Measurements from ENCODE around the gene RHCE.
"Not testable (repeated sequence)": the region's sequence is repeated elsewhere in the genome, so short reads cannot be mapped to it uniquely, and the experiment has no call there.

RHCE gene

DNA sequence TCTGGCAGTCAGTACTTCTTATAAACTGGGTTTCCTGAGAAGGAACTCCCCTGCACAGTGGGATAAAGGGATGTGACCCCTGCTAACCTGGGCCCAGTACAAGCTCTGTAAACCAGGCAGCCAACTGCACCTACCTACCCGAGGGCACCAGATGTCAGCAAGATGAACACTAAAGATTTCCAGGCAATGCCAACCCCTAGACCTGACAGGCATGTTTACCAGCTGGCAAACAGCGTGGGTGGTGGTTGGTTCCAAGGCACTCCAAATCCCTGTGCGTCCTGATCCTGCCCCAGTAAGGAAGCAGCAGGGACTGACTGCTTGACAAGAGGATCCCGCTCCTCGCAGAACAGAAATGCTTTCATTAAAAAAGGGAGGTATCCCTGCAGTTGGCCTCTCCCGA is 2.6 kb upstream of the RHCE start:
- not testable (repeated sequence) for H3K27me3 ChIP-seq (ENCODE audit: control insufficient read depth in 1 of 2, insufficient read depth in 2 of 2, low read length in 2 of 2); H3K9ac ChIP-seq (ENCODE audit: low read length in 2 of 2); H3K9me3 ChIP-seq (ENCODE audit: control insufficient read depth in 2 of 2, low read length in 2 of 2); H3K4me3 ChIP-seq (ENCODE audit: low read length in 2 of 2); H3K27ac ChIP-seq (ENCODE audit: low read length); H3K4me1 ChIP-seq (ENCODE audit: control insufficient read depth, insufficient read depth, low read length); H3K36me3 ChIP-seq (ENCODE audit: control insufficient read depth in 2 of 2, insufficient read depth in 2 of 2, low read length in 2 of 2)

DNA sequence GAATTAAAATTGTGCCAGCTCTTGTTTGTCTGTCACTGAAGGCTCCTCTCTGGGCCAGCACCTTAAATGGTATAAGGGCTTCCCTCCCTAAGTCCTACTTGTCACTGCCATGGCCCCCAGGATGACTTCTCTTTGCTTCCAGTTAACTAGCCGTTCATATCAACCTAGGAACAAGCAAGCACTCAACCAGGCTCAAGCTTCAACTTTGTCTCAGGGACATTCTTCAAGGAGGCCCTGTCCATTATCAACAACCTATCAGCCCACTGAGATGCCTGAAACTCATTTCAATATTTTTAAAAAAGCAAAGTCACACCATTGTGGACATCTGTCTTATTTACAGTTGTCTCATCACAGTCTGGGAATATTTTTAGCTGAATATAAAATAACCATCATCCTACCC is 1.3 kb downstream of the RHCE start:
- H3K9ac ChIP-seq (ENCODE audit: low read length in 2 of 2); H3K27me3 ChIP-seq (ENCODE audit: control insufficient read depth in 1 of 2, insufficient read depth in 2 of 2, low read length in 2 of 2); H3K36me3 ChIP-seq (ENCODE audit: control insufficient read depth in 2 of 2, insufficient read depth in 2 of 2, low read length in 2 of 2); H3K27ac ChIP-seq (ENCODE audit: low read length); H3K9me3 ChIP-seq (ENCODE audit: control insufficient read depth in 2 of 2, low read length in 2 of 2); H3K4me1 ChIP-seq (ENCODE audit: control insufficient read depth, insufficient read depth, low read length); H3K4me3 ChIP-seq (ENCODE audit: low read length in 2 of 2): not testable (repeated sequence)

DNA sequence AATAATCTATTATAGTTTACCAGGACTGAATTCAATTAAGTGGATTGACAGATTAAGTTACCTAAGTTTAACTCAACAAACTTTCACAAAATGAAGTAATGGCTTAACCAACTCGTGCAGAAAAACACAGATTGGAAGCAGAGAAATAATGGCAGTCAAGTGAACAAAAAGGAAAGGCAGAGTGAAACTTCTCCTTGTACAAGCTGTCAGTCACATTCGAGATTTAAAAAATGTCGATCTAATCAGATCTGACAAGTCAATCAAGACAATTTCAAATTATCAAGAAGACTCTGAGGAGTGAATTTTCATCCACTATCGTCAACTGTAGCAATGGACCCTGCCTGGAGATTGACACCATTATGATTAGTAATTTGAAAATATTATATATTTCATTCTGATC is 3.3 kb downstream of the RHCE start:
- not testable (repeated sequence) for H3K27me3 ChIP-seq (ENCODE audit: control insufficient read depth in 1 of 2, insufficient read depth in 2 of 2, low read length in 2 of 2); H3K27ac ChIP-seq (ENCODE audit: low read length); H3K4me3 ChIP-seq (ENCODE audit: low read length in 2 of 2); H3K9me3 ChIP-seq (ENCODE audit: control insufficient read depth in 2 of 2, low read length in 2 of 2); H3K36me3 ChIP-seq (ENCODE audit: control insufficient read depth in 2 of 2, insufficient read depth in 2 of 2, low read length in 2 of 2); H3K9ac ChIP-seq (ENCODE audit: low read length in 2 of 2); H3K4me1 ChIP-seq (ENCODE audit: control insufficient read depth, insufficient read depth, low read length)

DNA sequence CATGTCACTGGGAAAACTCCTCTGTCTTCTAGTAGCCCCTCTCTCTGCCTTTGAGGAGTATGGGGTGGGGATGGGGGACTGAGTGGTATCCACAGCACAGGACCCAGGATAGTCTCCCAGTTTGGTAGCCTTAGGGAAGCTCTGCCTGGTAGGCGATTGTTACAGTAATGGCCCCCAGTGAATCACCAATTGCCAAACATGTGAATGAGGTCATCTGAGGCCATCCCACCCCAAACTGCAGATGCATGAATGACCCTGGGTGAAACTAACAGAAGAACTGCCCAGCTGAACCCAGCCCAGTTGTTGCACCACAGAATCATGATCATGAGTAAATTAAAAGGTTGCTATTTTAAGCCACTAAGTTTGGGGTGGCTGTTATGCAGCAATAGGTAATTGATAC is 6.0 kb downstream of the RHCE start:
- not testable (repeated sequence) for H3K27me3 ChIP-seq (ENCODE audit: control insufficient read depth in 1 of 2, insufficient read depth in 2 of 2, low read length in 2 of 2); H3K4me3 ChIP-seq (ENCODE audit: low read length in 2 of 2); H3K27ac ChIP-seq (ENCODE audit: low read length); H3K9ac ChIP-seq (ENCODE audit: low read length in 2 of 2); H3K4me1 ChIP-seq (ENCODE audit: control insufficient read depth, insufficient read depth, low read length); H3K36me3 ChIP-seq (ENCODE audit: control insufficient read depth in 2 of 2, insufficient read depth in 2 of 2, low read length in 2 of 2); H3K9me3 ChIP-seq (ENCODE audit: control insufficient read depth in 2 of 2, low read length in 2 of 2)

DNA sequence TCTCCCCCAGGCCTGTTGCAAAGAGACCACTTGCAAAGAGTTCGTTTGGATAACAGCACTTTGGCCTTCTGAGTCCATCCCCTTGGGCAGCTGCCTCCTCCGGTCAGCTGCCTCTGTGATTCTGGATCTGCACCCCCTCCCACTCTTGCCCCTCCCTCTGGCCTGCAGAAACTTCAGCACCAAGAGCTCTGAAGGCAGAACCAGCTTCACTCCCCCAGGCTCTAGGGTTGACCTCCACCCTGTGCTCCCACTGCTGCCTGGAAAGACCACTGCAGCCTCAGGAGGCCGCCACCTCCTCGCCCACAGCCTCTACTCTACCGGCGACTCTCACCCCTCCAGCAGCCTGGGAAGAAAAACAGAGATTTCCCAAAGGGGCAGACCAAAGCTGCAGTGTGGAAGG is 6.5 kb downstream of the RHCE start:
- not testable (repeated sequence) for H3K9ac ChIP-seq (ENCODE audit: low read length in 2 of 2); H3K36me3 ChIP-seq (ENCODE audit: control insufficient read depth in 2 of 2, insufficient read depth in 2 of 2, low read length in 2 of 2); H3K27me3 ChIP-seq (ENCODE audit: control insufficient read depth in 1 of 2, insufficient read depth in 2 of 2, low read length in 2 of 2); H3K9me3 ChIP-seq (ENCODE audit: control insufficient read depth in 2 of 2, low read length in 2 of 2); H3K4me1 ChIP-seq (ENCODE audit: control insufficient read depth, insufficient read depth, low read length); H3K27ac ChIP-seq (ENCODE audit: low read length); H3K4me3 ChIP-seq (ENCODE audit: low read length in 2 of 2)

DNA sequence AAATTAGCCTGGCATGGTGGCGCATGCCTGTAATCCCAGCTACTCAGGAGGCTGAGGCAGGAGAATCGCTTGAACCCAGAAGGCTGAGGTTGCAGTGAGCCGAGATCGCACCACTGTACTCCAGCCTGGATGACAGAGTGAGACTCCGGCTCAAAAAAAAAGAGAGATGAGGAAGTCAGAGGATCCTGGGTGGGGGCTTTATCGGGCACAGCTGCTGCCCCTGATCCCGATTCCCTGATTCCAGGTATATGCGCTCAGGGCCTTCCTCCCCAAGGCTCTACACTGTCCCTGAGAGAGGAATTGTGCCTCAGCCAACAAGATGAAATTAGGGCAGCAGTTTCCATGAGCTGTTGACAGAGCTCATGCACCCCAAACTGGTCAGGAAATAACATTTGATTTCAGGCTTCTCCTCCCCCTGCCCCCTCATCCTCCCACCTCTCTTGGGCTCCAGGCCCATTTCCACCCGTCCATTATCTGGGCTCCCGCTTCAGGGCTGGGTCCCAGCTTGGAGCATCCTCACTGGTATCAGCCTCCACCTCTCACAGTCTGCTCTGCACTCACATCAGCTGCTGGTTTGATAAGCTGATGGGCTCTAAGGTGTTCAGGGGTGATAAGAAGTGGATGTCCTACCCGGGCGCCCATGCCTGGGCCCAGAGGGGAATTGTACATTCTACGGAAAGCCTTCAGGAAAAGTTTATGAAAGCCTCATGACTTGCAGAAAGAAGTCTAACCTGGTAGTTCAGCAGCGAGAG is 7.6 kb downstream of the RHCE start:
- not testable (repeated sequence) for H3K4me1 ChIP-seq (ENCODE audit: control insufficient read depth, insufficient read depth, low read length); H3K36me3 ChIP-seq (ENCODE audit: control insufficient read depth in 2 of 2, insufficient read depth in 2 of 2, low read length in 2 of 2); H3K4me3 ChIP-seq (ENCODE audit: low read length in 2 of 2); H3K27ac ChIP-seq (ENCODE audit: low read length); H3K27me3 ChIP-seq (ENCODE audit: control insufficient read depth in 1 of 2, insufficient read depth in 2 of 2, low read length in 2 of 2); H3K9me3 ChIP-seq (ENCODE audit: control insufficient read depth in 2 of 2, low read length in 2 of 2); H3K9ac ChIP-seq (ENCODE audit: low read length in 2 of 2)

DNA sequence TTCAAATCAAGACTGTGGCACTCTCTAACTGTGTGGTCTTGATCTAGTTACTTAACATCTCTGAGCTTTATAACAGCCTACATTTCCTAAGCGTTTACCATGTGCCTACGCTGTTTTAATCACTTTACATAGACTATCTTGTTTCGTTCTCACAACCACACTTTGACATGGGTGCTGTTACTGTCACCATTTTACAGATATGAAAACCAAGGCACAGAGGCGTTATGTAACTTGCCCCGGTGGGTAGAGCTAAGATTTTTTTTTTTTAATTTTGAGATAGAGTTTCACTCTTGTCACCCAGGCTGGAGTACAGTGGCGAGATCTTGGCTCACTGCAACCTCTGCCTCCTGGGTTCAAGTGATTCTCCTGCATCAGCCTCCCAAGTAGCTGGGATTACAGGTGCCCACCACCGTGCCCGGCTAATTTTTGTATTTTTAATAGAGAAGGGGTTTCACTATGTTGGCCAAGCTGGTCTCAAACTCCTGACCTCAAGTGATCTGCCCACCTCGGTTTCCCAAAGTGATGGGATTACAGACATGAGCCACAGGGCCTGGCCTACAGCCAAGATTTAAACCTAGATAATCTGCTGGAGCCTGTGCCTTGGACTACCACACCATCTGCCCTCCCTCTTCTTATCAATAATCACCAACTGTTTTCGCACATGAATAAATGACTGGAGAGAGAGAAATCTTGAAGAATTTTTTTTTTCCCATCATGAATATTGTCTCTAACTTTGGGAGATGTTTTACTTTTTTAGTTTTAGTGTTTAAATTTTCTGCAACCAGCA is 10.8 kb downstream of the RHCE start:
- H3K9ac ChIP-seq (ENCODE audit: low read length in 2 of 2); H3K4me1 ChIP-seq (ENCODE audit: control insufficient read depth, insufficient read depth, low read length); H3K27me3 ChIP-seq (ENCODE audit: control insufficient read depth in 1 of 2, insufficient read depth in 2 of 2, low read length in 2 of 2); H3K36me3 ChIP-seq (ENCODE audit: control insufficient read depth in 2 of 2, insufficient read depth in 2 of 2, low read length in 2 of 2); H3K4me3 ChIP-seq (ENCODE audit: low read length in 2 of 2); H3K27ac ChIP-seq (ENCODE audit: low read length); H3K9me3 ChIP-seq (ENCODE audit: control insufficient read depth in 2 of 2, low read length in 2 of 2): not testable (repeated sequence)

DNA sequence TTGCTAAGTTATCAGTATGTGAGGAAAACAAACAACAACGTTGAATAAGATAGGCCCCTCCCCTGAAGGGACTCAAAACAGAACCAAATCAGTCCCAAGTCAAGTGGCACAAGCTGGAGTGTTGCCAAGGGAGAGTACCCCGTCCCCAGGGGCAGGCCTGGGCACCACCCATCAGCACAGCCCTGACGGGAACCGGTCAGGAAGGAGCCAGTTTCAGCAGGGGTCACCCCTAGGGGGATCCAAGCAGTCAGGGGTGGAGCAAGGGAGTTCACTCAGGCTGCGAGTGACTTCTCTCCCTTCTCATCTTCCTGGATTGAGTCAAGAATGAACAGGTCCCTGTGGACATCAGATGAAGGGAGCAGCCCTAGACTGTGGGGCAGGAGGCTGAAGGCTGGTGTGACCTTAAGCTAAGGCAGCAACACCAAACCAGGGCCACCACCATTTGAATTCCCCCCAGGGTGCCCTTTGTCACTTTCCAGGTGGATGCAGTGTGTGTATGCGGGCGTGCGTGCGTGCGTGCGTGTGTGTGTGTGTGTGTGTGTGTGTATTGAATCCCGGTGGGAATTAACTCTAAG is 14.8 kb downstream of the RHCE start:
- not testable (repeated sequence) for H3K27ac ChIP-seq (ENCODE audit: low read length); H3K4me1 ChIP-seq (ENCODE audit: control insufficient read depth, insufficient read depth, low read length); H3K9ac ChIP-seq (ENCODE audit: low read length in 2 of 2); H3K36me3 ChIP-seq (ENCODE audit: control insufficient read depth in 2 of 2, insufficient read depth in 2 of 2, low read length in 2 of 2); H3K9me3 ChIP-seq (ENCODE audit: control insufficient read depth in 2 of 2, low read length in 2 of 2); H3K4me3 ChIP-seq (ENCODE audit: low read length in 2 of 2); H3K27me3 ChIP-seq (ENCODE audit: control insufficient read depth in 1 of 2, insufficient read depth in 2 of 2, low read length in 2 of 2)

DNA sequence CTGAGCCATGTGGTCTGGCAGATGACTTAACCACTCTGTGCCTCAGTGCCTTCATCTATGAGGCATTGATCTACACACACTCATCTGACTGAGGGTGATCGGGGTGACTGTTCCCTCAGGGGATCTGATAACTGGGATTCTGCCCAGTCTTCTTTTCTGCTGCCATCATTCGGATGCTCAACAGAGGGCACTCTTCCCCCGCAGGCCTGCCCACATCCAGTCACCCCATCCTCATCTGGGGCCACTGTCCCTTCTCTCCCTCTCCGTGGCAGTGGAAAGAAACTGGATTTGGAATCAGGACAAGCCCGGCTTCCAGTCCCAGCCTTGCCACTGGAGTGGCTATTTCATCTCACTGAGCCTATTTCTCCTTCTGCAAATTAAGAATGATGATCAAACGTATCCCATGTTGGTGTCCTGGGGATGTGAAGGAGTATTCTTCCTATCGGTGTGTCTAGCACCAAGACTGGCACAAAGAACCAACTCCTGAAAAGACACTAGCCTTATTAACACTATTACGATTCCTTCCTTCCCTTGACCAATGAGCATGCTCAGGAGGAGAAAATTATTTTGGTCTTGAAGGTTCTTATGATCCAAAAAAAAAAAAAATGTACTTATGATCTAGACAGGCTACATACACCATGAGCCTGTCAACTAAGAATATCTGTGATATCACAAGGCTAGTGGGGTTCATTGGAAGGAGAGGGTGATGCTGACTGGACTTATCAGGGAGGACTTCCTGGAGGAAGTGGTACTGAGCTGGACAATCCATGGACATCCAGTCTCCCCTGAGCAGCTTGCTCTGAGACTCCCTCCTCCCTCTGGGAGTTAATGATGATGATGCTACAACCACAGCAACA is 17.4 kb downstream of the RHCE start:
- H3K36me3 ChIP-seq (ENCODE audit: control insufficient read depth in 2 of 2, insufficient read depth in 2 of 2, low read length in 2 of 2); H3K9ac ChIP-seq (ENCODE audit: low read length in 2 of 2); H3K27ac ChIP-seq (ENCODE audit: low read length); H3K9me3 ChIP-seq (ENCODE audit: control insufficient read depth in 2 of 2, low read length in 2 of 2); H3K4me3 ChIP-seq (ENCODE audit: low read length in 2 of 2); H3K4me1 ChIP-seq (ENCODE audit: control insufficient read depth, insufficient read depth, low read length); H3K27me3 ChIP-seq (ENCODE audit: control insufficient read depth in 1 of 2, insufficient read depth in 2 of 2, low read length in 2 of 2): not testable (repeated sequence)

DNA sequence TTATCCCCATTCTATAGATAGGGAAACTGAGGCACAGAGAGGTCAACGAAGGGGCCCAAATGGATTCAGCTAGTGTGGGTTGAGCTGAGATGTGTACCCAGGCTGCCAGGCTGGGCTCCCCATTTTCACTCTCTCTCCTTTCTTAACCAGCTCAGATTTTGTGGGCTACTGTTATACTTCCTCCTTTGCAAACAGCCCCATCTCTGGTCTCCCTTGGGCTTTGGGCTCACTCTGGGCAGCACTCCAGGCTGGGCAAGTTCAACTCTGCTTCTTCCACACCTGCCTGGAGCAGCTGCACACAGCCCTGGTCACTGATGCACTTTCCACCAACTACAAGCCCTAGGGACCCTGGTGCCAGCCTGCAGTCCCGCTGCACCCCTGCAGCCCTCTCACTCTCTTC is 22.5 kb downstream of the RHCE start:
- not testable (repeated sequence) for H3K27ac ChIP-seq (ENCODE audit: low read length); H3K4me3 ChIP-seq (ENCODE audit: low read length in 2 of 2); H3K4me1 ChIP-seq (ENCODE audit: control insufficient read depth, insufficient read depth, low read length); H3K9me3 ChIP-seq (ENCODE audit: control insufficient read depth in 2 of 2, low read length in 2 of 2); H3K9ac ChIP-seq (ENCODE audit: low read length in 2 of 2); H3K36me3 ChIP-seq (ENCODE audit: control insufficient read depth in 2 of 2, insufficient read depth in 2 of 2, low read length in 2 of 2); H3K27me3 ChIP-seq (ENCODE audit: control insufficient read depth in 1 of 2, insufficient read depth in 2 of 2, low read length in 2 of 2)
